Skeletal muscle tissue (tissue), 4 donors: ENCODE results near the gene RHOT1. TPM values are rescaled to one million over a fixed set of nuclear protein-coding genes. Genes with fewer than 3 reads are reported as not detected.
"Not testable (repeated sequence)": the region's sequence is repeated elsewhere in the genome, so short reads cannot be mapped to it uniquely, and the experiment has no call there.

Experiments used
- H3K27ac ChIP-seq: one replicate; pipeline ENCODE4 v1.7.0; 2013; ENCODE audit warnings: mild to moderate bottlenecking, low read depth, low read length, inconsistent platforms
- H3K27me3 ChIP-seq, 3 donors: one replicate each; pipeline ENCODE4 v1.7.0; 2013; ENCODE audit warnings: low read length in 3 of 3; ENCODE audit not compliant: control insufficient read depth in 3 of 3, insufficient read depth in 3 of 3
- H3K36me3 ChIP-seq, 3 donors: one replicate each; pipeline ENCODE4 v1.7.0; 2013; ENCODE audit warnings: low read length in 3 of 3; ENCODE audit not compliant: control insufficient read depth in 3 of 3, insufficient read depth in 3 of 3
- H3K4me1 ChIP-seq, 3 donors: one replicate each; pipeline ENCODE4 v1.7.0; 2013; ENCODE audit warnings: low read length in 3 of 3, mild to moderate bottlenecking in 3 of 3; ENCODE audit not compliant: control insufficient read depth in 3 of 3, insufficient read depth in 3 of 3
- H3K4me3 ChIP-seq, 3 donors: one replicate each; pipeline ENCODE4 v1.7.0; 2013; ENCODE audit warnings: low read length in 3 of 3
- H3K9ac ChIP-seq, 3 donors: one replicate each; pipeline ENCODE4 v1.7.0; 2013; ENCODE audit warnings: low read length in 3 of 3, mild to moderate bottlenecking in 3 of 3, moderate library complexity in 2 of 3, low read depth in 1 of 3
- H3K9me3 ChIP-seq, 3 donors: one replicate each; pipeline ENCODE4 v1.7.0; 2013; ENCODE audit warnings: low read length in 3 of 3; ENCODE audit not compliant: control insufficient read depth in 3 of 3
- total RNA-seq: library from RNA; depleted of rRNA; stranded (reverse); fragments of >200 nt; gene quantifications from one replicate; pipeline ENCODE4 v1.2.3, GENCODE V29; 2014
- donor health status: Osteomylitis.

RHOT1 gene
- total RNA-seq, 1 donor from 2014 or later, result 51.1 TPM

DNA sequence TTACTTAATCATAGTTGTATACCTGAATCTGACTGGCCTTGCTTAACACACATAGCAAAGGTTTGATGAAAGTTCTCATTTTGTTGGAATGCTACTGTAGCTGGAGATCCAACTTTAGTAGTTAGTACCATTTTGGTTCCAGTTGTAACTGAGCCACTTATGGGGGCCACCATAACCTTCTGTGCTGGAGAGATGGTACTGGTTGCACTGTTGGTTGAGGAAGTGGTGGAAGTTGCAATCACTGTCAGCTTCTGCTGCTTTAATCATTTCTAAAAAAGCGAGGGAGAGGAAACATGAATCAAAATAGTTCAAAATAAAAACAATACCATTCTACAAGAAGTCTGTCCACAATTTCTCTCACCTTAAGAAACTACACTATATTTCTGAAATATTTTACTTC is 35.1 kb upstream of the RHOT1 start:
- H3K4me1 ChIP-seq, H3K27ac ChIP-seq, H3K9ac ChIP-seq, H3K9me3 ChIP-seq, H3K4me3 ChIP-seq, H3K27me3 ChIP-seq, H3K36me3 ChIP-seq: not testable (repeated sequence)

DNA sequence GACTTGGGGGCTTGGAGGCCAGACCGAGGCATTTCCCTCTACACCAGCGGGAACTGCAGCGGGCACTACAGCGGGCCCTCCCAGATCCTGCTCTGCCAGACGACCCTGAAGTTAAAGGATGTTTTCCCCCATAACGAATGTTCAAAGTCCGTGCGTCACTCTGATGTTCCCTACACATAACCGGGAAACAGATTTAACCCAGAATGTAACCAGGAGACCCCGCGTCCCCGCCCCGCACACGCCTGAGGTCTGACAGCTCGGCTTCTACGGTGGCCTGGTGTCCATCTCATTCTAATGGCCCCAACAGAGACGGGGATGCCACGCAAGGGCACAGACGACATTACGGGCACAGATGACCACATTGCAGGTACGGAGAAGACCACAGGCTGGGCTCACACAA is 31.7 kb upstream of the RHOT1 start:
- no peaks in the 10 kb centered on the region for H3K9me3 ChIP-seq
- H3K27ac ChIP-seq, result no peak overlapping the region
- no peak overlapping the region for H3K9ac ChIP-seq
- H3K4me1 ChIP-seq, result peaks cover 7 to 10% (median 8%) of the 10 kb centered on the region in 3 donors
- no peak overlapping the region for H3K4me3 ChIP-seq
- H3K27me3 ChIP-seq, result no peaks in the 10 kb centered on the region
- H3K36me3 ChIP-seq, result no peaks in the 10 kb centered on the region

DNA sequence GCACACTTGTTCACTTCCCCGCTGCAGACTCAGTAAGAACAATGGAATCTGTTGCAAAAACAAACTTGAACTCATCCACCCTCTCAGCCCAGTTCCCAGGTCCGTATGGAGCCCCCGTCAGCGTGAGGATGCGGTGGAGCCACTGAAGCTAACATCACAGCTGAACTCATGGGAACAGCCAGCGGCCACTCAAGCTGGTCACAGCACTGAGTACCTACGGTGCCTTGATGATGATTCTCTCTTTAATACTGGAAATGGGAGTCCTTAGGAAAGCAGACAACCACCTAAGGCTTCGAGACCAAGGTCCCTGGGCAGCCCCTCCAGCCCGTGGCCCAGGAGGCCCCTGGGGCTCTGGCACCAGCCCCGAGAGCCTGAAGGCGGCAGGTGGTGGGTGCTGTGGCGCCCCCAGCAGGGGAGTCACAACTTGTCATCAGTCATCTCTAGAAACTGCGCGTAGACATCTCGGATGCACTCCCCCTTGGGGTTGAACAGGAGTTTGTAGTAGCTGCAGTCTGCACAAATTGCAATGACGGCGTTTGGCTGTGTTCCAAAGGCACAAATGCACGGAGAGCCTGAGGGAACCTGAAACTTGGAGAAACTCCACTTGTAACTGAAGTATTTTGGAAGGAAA is 31.0 kb upstream of the RHOT1 start:
- H3K27ac ChIP-seq, result no peak overlapping the region
- peaks cover 7 to 10% (median 8%) of the 10 kb centered on the region in 3 donors for H3K4me1 ChIP-seq
- no peaks in the 10 kb centered on the region for H3K27me3 ChIP-seq
- no peak overlapping the region for H3K9ac ChIP-seq
- H3K4me3 ChIP-seq, result peak overlapping the region in 1 of 3 donors; percentile 35
- no peaks in the 10 kb centered on the region for H3K36me3 ChIP-seq
- H3K9me3 ChIP-seq, result no peaks in the 10 kb centered on the region

DNA sequence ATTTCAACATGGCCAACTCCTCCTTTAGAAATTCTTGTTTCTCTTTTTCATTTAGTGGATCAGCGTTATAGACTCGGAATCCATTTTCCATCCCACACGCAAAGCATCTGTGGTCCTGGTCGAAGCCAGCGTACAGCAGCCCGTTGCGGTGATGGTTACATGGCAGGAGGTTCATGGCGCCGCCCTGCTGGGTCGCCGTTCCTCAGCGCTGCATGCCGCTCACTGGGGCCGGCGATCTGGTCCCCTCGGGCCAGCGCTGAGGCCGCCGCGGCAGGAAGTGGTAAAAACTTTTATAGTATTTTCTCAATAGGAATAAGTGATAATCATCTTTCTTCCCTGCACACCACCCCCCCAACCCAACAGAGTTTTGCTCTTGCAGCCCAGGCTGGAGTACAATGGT is 29.9 kb upstream of the RHOT1 start:
- H3K9me3 ChIP-seq, result no peaks in the 10 kb centered on the region
- H3K27me3 ChIP-seq, result peaks cover 0 to 2% (median under 1%) of the 10 kb centered on the region in 3 donors
- H3K9ac ChIP-seq, result no peak overlapping the region
- no peaks in the 10 kb centered on the region for H3K36me3 ChIP-seq
- H3K27ac ChIP-seq, result no peak overlapping the region
- H3K4me3 ChIP-seq, result no peak overlapping the region
- H3K4me1 ChIP-seq, result peaks cover 7 to 10% (median 8%) of the 10 kb centered on the region in 3 donors

DNA sequence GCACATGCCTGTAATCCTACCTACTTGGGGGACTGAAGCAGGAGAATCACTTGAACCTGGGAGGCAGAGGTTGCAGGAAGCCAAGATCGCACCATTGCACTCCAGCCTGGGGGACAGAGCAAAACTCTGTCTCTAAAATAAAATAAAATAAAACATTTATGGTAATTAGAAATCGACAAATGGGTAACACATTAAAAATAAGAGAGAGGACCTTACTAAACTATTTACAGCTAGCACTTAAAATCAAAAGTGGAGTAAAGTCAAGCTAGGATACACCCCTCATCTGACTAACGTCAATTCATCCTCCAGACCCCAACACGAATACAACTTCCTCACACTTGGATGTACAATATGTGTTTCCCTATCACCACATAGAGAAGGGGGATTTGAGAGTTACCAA is 27.8 kb upstream of the RHOT1 start:
- H3K4me1 ChIP-seq, result peaks cover 7 to 10% (median 8%) of the 10 kb centered on the region in 3 donors
- H3K9ac ChIP-seq, result no peak overlapping the region
- H3K9me3 ChIP-seq, result no peaks in the 10 kb centered on the region

DNA sequence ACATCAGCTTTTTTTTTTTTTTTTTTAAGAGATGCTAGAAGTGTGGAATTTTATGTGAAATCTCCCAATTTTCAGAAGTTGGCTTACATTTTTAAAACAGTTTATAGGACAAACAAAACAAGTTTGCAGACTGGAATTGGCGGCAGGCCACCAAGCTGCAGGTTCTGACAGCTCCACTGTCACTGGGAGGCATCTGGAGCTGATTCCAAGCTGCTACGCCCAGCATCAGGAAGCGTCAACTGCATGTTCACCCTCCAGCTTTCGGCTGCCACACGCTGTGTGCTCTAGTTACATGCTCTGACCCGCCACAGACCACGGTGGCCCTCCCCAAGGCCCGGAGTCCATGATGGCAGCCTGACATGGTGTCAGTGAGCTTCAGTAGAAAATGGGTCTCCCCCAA is 26.8 kb upstream of the RHOT1 start:
- not testable (repeated sequence) for H3K9ac ChIP-seq, H3K27me3 ChIP-seq, H3K36me3 ChIP-seq, H3K4me1 ChIP-seq, H3K27ac ChIP-seq, H3K4me3 ChIP-seq, H3K9me3 ChIP-seq

More for the DNA sequence above, 27.8 kb upstream of the RHOT1 start:
- no peaks in the 10 kb centered on the region for H3K36me3 ChIP-seq
- H3K27me3 ChIP-seq, result peaks cover 5 to 9% (median 6%) of the 10 kb centered on the region in 3 donors
- H3K4me3 ChIP-seq, result no peak overlapping the region
- no peak overlapping the region for H3K27ac ChIP-seq

DNA sequence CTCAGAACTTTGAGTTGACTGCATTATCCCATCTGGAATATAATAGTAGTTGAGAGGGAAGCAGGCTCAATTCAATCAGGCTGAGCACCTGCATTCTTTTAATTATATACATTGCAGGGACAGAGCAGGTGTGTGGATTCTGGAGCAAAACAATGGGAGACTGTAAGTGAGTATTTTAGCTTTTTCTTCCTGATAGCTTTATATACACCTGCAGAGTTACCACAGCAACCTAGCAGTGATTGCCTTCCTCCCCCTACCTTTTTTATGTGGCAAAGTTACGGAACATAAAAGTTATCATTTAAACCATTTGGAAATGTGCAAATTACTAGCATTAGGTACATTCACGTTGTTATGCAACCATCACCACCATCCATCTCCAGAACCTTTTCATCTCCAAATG is 25.4 kb upstream of the RHOT1 start:
- Histone ChIP-seq H3K36me3 (no peaks in the 10 kb centered on the region), H3K27me3 (peaks cover 5 to 9% (median 6%) of the 10 kb centered on the region in 3 donors), H3K4me3 (no peak overlapping the region), H3K9me3 (no peaks in the 10 kb centered on the region), H3K27ac (no peak overlapping the region), H3K9ac (no peak overlapping the region), H3K4me1 (peaks cover under 1 to 1% (median 1%) of the 10 kb centered on the region in 3 donors)

DNA sequence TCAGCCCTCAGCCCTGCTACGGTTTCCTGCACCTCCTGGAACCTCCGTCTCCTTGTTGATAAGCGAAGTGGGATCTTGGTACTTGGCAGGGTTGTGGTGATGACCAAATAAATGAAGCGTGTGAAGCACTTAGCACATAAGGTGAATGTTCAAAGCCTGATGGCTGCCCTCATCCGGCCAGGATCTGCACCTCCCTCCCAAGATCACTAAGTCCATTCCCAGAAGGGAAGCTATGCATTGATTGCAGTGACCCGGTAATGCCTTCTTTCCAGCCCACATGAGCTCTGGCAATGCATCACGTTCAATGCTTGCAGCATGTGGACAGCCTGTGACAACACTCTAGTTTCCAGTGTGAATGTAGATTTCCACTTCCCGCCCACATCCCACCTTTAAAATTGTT is 24.9 kb upstream of the RHOT1 start:
- Histone ChIP-seq H3K36me3 (no peaks in the 10 kb centered on the region), H3K27ac (no peak overlapping the region), H3K27me3 (peaks cover 5 to 9% (median 6%) of the 10 kb centered on the region in 3 donors), H3K9ac (no peak overlapping the region), H3K4me3 (no peak overlapping the region), H3K4me1 (no peaks in the 10 kb centered on the region), H3K9me3 (no peaks in the 10 kb centered on the region)

DNA sequence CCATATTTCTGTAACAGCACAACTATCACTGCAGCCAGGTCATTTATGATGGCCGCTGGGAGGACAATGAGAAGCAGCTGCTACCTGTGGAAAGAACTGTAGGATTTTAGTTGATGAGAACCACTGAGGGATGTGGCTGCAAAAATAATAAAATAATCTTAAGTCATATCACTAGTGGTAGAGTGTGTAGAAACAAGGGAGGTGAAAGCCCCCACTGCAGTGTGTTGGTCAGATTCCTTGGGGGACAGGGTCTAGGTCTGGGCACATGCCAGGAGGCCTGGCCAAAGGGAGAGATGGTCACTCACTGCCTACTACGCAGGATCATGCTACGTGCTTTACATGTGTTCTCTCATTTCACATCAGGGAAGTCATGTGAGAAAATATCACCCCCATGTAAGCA is 24.2 kb upstream of the RHOT1 start:
- H3K27ac ChIP-seq, result not testable (repeated sequence)

DNA sequence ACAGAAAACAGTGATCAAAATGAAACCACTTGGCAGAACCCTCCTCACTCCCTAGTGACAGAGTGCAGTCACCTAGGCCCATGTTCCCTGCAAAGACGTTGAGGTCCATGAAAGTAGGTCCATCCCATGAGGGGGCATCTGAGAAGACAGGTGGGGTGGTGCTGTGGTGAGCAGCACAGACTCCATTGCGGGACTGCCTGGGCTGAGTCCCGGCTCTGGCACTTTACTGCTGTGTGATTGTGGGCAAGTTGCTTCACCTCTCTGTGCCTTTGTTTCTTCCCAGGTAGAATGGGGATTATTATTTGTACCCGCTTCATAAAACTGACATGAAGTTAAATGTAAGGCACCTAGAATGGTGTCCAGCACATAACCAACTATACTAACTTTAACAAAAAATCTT is 23.5 kb upstream of the RHOT1 start:
- Histone ChIP-seq H3K27me3 (peaks cover 5 to 9% (median 6%) of the 10 kb centered on the region in 3 donors), H3K4me1 (no peaks in the 10 kb centered on the region), H3K27ac (no peak overlapping the region), H3K4me3 (no peak overlapping the region), H3K9ac (no peak overlapping the region), H3K9me3 (no peaks in the 10 kb centered on the region), H3K36me3 (no peaks in the 10 kb centered on the region)

More for the DNA sequence above, 24.2 kb upstream of the RHOT1 start:
- H3K27me3 ChIP-seq, H3K36me3 ChIP-seq, H3K9ac ChIP-seq, H3K4me1 ChIP-seq, H3K4me3 ChIP-seq, H3K9me3 ChIP-seq: not testable (repeated sequence)
